ENCODE results near the gene PRSS8.
"Not testable (repeated sequence)": the region's sequence is repeated elsewhere in the genome, so short reads cannot be mapped to it uniquely, and the experiment has no call there.

Gene PRSS8

DNA sequence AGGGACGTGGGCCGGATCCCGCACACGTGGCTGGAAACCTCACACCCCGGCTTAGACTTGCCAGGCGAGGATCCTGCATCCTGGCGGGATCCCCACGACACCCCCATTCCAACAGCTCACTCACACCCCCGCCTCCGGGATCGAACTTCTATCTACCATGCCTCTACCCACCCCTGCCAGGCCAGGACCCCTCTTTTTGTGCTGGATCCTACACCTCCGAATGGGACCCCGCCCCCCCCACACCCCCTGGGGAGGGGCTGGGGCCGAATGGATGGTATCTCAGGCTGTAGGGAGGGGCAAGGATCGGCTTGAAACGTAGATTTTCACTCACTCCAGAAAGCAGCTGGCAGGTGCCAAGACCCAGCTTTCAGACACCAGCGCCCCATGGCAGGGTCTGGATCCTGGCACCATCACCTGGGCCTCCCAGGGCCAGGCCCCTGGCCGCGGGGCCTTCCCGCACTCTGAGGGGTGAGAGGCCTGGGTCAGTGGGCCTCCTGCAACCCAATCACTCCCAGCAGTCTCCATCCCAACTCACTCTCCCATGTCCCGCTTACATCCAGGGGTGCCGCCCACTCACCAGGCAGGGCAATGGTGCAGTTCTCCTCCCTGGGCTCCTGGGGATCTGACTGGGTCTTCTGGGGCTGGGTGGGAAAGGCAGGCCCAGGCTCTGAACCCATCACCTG is 7.6 kb upstream of the PRSS8 start:
- FAIRE-seq (no peak), DNase-seq (ENCODE audit: insufficient read length) (no peak)
- TF ChIP-seq POLR2A (IDR thresholded peaks at IDR 0.05; ENCODE audit: low read depth, low read length) (no peak), TAF1 (IDR thresholded peaks at IDR 0.05; ENCODE audit: borderline replicate concordance, low read depth, low read length) (no peak)

DNA sequence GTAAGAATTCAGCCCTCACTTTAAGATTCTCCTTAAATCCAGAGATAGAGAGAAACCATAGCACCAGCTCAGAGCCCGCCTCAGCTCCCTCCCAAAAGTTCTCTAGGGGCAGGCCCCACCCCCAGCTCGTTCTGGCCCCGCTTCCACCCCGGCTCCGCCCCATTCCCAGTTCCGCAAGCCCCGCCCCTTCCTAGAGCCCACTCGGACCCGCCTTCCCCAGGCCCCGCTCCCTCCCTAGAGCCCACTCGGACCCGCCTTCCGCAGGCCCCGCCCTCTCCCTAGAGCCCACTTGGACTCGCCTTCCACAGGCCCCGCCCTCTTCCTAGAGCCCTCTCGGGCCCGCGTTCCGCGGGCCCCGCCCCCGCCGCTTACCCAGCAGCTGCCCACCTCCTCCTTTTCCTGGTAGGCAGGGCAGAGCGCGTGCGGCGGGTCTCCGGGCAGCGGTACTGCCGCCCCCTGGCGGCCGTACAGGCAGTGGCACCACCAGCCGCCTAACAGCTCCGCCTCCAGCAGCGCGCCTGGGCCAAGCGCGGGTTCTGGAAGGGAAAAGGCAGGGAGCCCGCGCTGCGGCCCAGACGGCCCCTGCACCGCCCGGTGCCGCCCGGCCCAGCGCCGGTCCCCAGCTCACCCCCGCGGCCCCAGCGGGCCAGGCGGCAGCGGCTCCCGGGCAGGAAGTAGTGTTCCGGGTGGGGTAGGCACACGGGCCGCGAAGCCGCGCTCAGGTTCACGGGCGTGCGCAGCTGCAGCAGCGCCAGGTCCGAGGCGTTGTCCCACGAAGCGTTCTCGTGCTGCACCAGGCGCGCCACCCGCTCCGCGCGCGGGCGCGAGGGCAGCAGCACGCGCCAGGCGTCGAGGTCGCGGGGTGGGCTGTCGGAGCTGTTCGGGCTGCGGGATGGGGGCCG is 6.8 kb upstream of the PRSS8 start:
- FAIRE-seq = peak; percentile 97
- TF ChIP-seq POLR2A (IDR thresholded peaks at IDR 0.05; ENCODE audit: low read depth, low read length) = no peak
- TF ChIP-seq POLR2AphosphoS5 (IDR thresholded peaks at IDR 0.05; ENCODE audit: low read depth, low read length) = no peak
- TF ChIP-seq TAF1 (IDR thresholded peaks at IDR 0.05; ENCODE audit: borderline replicate concordance, low read depth, low read length) = no peak
- DNase-seq (ENCODE audit: insufficient read length) = peak; percentile 99

DNA sequence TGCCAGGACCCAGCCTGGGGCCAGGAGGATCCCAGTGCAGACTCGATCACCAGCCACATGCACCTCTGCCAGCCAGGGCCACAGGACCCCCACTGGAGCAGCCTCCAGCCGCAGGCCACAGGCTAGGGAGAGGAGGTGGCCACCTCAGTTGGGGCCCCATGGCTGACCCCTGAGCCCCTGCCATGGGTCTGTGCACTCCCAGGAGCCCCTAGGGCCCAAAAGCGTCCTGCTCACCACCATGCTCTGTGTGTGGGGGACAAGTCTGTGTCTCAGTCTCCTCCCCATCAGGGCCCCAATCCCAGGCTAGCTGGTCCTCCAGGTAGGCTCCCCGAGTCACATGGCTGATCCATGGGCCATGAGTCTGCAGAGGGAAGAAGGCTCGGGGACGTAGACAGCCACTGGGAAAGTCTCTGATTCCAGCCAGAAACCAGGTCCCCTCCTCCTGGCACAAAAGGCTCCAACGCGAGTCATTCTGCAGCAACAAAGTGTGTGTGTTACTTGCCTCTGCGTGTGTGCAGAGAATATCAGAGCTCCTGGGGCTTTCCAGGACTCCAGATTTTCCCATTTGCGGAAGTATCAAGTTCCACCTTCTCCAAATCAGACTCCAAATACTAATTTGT is 6.1 kb upstream of the PRSS8 start:
- DNase-seq (ENCODE audit: insufficient read length) (peak; percentile 46), FAIRE-seq (no peak)
- TF ChIP-seq POLR2AphosphoS5 (IDR thresholded peaks at IDR 0.05; ENCODE audit: low read depth, low read length) = no peak
- TF ChIP-seq POLR2A (IDR thresholded peaks at IDR 0.05; ENCODE audit: low read depth, low read length) = no peak
- no peak for TF ChIP-seq TAF1 (IDR thresholded peaks at IDR 0.05; ENCODE audit: borderline replicate concordance, low read depth, low read length)

DNA sequence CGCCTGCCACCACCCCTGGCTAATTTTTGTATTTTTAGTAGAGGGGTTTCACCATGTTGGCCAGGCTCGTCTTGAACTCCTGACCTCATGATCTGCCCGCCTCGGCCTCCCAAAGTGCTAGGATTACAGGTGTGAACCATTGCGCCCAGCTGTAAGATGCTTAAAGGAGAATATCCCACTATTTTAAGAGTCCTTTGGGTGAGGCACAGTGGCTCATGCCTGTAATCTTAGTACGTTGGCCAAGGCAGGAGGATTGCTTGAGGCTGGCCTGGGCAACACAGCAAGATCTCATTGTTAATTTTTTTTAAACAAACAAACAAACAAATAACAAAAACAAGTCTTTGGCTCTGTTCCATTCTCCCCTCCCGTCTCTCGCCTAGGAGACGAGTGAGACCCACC is 5.5 kb upstream of the PRSS8 start:
- not testable (repeated sequence) for DNase-seq (ENCODE audit: insufficient read length); FAIRE-seq

DNA sequence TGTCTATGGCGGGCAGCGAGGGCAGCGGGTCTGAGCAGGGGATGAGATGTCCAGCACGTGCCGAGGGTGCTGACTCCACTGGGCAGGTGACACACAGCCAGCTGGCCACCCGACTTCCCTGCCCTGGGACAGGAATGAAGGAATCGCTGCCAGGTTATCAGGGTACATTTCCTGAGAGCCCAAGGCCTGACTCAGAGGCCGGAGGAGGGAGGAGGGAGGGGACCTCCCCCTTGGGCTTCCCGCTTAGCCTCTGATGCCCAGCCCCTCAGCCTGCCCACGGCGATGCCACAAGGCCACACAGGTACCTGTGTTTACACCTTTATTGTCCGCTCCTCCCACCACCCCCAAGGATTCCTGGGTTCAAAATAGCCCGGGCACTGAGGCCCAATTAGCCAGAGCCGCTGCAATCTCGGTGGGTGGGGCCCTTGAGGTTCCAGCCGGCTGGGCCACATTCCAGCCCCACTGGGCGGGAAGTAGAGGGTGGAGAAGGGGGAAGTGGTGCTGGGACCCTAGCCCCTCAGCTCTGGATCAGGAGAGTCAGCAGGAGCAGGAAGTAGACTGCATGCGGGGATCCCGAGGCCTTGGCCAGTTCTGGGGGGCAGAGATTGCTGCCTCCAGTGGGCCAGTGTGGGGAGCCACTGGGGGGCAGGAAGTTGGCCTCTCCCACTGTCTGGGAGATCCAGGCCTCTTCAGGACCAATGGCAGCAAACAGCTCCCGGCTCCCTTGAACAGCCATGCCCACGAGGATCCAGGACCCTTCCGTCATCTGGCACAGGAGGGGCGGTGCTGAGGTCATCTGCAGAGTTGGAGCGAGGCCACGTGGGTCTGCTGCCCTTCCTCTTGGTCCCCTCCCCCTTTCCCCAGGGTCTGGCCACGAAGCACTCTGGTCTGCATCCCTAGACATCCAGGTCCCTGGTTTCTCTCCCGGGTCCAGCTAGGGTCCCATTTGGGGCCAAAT is 3.4 kb upstream of the PRSS8 start:
- FAIRE-seq (no peak), DNase-seq (ENCODE audit: insufficient read length) (no peak)
- TF ChIP-seq TAF1 (IDR thresholded peaks at IDR 0.05; ENCODE audit: borderline replicate concordance, low read depth, low read length) (no peak), POLR2A (IDR thresholded peaks at IDR 0.05; ENCODE audit: low read depth, low read length) (no peak), POLR2AphosphoS5 (IDR thresholded peaks at IDR 0.05; ENCODE audit: low read depth, low read length) (no peak)

DNA sequence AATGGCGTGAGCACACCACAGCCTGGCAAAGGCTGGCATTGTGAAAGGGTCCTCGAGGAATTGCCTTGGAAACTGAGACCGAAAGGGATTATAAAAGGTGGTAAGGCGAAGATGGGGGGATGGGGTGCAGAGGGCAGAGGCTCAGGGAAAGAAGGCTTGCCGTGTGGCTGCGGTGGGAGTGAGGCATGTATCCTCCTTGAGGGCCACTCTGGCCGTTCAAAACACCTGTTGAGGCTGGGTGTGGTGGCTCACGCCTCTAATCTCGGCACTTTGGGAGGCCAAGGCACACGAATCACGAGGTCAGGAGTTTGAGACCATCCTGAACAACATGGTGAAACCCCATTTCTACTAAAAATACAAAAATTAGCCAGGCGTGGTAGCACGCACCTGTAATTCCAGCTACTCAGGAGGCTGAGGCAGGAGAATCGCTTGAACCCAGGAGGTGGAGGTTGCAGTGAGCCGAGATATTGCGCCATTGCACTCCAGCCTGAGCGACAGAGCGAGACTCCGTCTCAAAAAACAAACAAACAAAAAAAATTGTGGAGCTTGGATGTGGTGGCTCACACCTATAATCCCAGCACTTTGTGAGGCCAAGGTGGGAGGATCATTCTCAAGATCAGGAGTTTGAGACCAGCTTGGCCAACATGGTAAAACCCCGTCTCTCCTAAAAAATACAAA is 1.4 kb upstream of the PRSS8 start:
- FAIRE-seq; DNase-seq (ENCODE audit: insufficient read length): not testable (repeated sequence)

DNA sequence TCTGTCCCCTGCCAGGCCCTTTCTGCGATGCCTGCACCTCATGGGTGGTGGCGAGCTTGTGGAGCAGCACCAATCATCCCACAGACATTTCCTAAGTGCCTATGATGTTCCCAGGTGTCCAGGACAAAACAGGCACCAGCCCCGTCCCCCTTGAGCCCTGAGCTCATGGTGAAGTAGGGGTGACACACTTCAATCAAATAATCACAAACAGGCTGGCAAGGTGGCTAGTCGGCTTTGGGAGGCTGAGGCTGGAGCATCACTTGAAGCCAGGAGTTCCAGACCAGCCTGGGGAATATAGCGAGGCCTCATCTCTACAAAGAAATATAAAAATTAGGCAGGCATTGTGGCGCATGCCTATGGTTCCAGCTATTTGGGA is 748 bp upstream of the PRSS8 start:
- no peak for FAIRE-seq
- DNase-seq (ENCODE audit: insufficient read length) = no peak
- no peak for TF ChIP-seq POLR2AphosphoS5 (IDR thresholded peaks at IDR 0.05; ENCODE audit: low read depth, low read length)
- no peak for TF ChIP-seq TAF1 (IDR thresholded peaks at IDR 0.05; ENCODE audit: borderline replicate concordance, low read depth, low read length)
- no peak for TF ChIP-seq POLR2A (IDR thresholded peaks at IDR 0.05; ENCODE audit: low read depth, low read length)

DNA sequence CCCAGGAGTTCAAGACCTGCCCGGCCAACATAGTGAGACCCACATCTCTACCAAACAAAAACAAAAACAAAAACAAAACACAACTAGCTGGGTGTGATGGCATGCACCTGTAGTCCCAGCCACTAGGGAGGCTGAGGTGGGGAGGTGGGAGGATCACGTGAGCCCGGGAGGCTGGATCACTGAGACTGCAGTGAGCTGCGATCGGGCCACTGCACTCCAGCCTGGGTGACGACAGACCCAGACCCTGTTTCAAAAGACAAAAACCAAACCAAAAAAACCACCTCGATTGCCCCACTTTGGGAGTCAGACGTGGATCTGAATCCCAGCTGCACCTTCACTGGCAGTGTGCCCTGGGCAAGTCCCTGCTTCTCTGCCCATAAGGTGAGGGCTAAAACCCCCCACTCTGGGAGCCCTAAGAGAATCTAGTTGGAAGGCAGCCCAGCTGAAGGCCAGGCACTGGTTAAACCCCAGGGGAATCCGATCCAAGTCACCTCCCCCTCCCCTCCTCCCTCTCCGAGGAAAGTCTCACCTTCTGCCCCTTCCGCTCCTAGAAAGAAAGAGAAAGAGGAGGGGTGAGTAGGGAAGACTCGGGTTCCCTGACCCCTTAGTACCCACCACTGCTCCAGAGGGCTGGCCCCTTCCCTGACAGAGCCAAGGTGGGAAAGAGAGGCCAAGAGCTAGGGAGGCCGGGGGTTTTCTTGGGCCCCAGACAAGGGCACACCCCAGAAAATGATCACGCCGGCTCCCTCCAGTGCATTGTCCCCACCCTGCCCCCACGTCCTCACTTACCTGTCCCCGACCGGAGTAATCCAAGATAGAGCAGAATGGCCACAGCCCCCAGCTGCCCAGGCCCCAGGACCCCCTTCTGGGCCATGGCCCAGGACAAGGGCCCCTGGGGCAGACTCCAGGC is 647 bp downstream of the PRSS8 start:
- TF ChIP-seq TAF1 (IDR thresholded peaks at IDR 0.05; ENCODE audit: borderline replicate concordance, low read depth, low read length) (no peak), POLR2AphosphoS5 (IDR thresholded peaks at IDR 0.05; ENCODE audit: low read depth, low read length) (no peak), POLR2A (IDR thresholded peaks at IDR 0.05; ENCODE audit: low read depth, low read length) (no peak)
- DNase-seq (ENCODE audit: insufficient read length) (no peak), FAIRE-seq (no peak)

DNA sequence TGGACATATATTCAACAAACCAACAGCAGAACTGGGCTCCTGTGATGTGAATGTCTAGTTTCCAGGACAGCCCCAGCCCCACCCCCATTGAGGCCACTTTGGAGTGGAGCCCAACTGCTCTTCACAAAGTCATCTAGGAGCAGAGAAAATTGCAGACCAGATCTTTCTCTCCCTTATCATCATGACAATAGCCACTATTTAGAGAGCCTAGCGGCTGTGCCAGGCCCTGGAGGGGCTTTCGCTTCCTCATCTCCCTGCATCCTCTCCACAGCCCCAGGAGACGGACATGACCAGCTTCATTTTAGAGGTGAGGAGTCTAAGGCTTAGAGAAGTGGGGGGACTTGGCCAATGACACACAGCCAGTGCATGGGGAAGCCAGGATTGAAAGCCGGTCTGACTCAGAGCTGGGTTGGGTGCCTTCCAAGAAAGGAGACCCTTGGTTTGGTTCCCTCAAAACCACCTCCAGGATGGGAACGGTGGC is 1.4 kb downstream of the PRSS8 start:
- no peak for DNase-seq (ENCODE audit: insufficient read length)
- TF ChIP-seq POLR2AphosphoS5 (IDR thresholded peaks at IDR 0.05; ENCODE audit: low read depth, low read length) (no peak), POLR2A (IDR thresholded peaks at IDR 0.05; ENCODE audit: low read depth, low read length) (no peak), TAF1 (IDR thresholded peaks at IDR 0.05; ENCODE audit: borderline replicate concordance, low read depth, low read length) (no peak)

DNA sequence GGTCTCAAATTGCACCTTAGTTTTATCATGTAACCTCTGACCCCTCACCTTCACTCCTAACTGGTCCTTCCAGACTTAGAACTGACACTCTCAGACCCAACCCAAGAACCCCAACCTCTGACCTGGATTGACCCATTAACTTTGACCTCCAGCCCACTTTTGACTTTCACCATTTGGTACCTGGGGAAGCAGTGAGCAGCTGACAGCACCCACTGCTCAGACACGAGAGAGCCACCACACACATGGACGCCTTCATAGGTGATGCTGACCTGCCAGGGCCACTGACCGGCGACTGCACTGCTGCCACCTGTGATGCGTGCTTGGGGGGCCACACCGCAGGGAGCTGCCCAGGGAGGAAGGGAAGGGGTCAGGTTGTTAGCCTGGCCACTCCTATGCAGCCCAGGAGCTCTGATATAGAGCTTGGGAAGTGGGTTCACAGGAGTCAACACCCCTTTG is 2.5 kb downstream of the PRSS8 start:
- TF ChIP-seq POLR2A (IDR thresholded peaks at IDR 0.05; ENCODE audit: low read depth, low read length) = no peak
- no peak for TF ChIP-seq POLR2AphosphoS5 (IDR thresholded peaks at IDR 0.05; ENCODE audit: low read depth, low read length)
- TF ChIP-seq TAF1 (IDR thresholded peaks at IDR 0.05; ENCODE audit: borderline replicate concordance, low read depth, low read length) = no peak
- FAIRE-seq (no peak), DNase-seq (ENCODE audit: insufficient read length) (no peak)

More for the DNA sequence above, 1.4 kb downstream of the PRSS8 start:
- FAIRE-seq = no peak
